H9 (cell line): ENCODE measurements around the gene FPR1. TPM values are rescaled to one million over a fixed set of nuclear protein-coding genes. Genes with fewer than 3 reads are reported as not detected.

Experiments used
- DNase-seq: peaks from one replicate; pipeline ENCODE4 v3.0.0-alpha.2; 2017
- H2AFZ ChIP-seq: one replicate; pipeline ENCODE4 v1.6.1; 2013; ENCODE audit warnings: mild to moderate bottlenecking, low read length, control low read depth, moderate library complexity
- H2AK5ac ChIP-seq: 2 replicates; pipeline ENCODE4 v1.6.1; 2013; ENCODE audit warnings: low read length, control low read depth, mixed read lengths; ENCODE audit not compliant: insufficient read length
- H2BK120ac ChIP-seq: one replicate; pipeline ENCODE4 v1.6.1; 2013; ENCODE audit warnings: low read depth, mild to moderate bottlenecking, low read length, control low read depth, inconsistent platforms; ENCODE audit not compliant: poor library complexity, severe bottlenecking
- H2BK12ac ChIP-seq: 2 replicates; pipeline ENCODE4 v1.6.1; 2013; ENCODE audit warnings: low read length, control low read depth, mixed read lengths, low read depth; ENCODE audit not compliant: insufficient read length
- H2BK15ac ChIP-seq: 2 replicates; pipeline ENCODE4 v1.6.1; 2013; ENCODE audit warnings: low read depth, low read length, control low read depth
- H2BK20ac ChIP-seq: one replicate; pipeline ENCODE4 v1.6.1; 2013; ENCODE audit warnings: low read depth, mild to moderate bottlenecking, low read length, control low read depth, inconsistent platforms; ENCODE audit not compliant: poor library complexity, severe bottlenecking
- H2BK5ac ChIP-seq: 2 replicates; pipeline ENCODE4 v1.6.1; 2013; ENCODE audit warnings: low read length, control low read depth, mixed read lengths; ENCODE audit not compliant: insufficient read length
- H3K14ac ChIP-seq: 2 replicates; pipeline ENCODE4 v1.6.1; 2013; ENCODE audit warnings: low read length, control low read depth; ENCODE audit not compliant: insufficient read depth
- H3K18ac ChIP-seq: 2 replicates; pipeline ENCODE4 v1.6.1; 2013; ENCODE audit warnings: low read depth, mild to moderate bottlenecking, mixed read lengths, low read length, control low read depth; ENCODE audit not compliant: insufficient read length
- H3K23ac ChIP-seq: 2 replicates; pipeline ENCODE4 v1.6.1; 2013; ENCODE audit warnings: low read length, control low read depth, mixed read lengths, low read depth; ENCODE audit not compliant: insufficient read length
- H3K23me2 ChIP-seq: 2 replicates; pipeline ENCODE4 v1.6.1; 2013; ENCODE audit warnings: low read depth, mild to moderate bottlenecking, mixed read lengths, low read length, control low read depth; ENCODE audit not compliant: insufficient read length, poor library complexity, severe bottlenecking
- H3K27ac ChIP-seq: 2 replicates; pipeline ENCODE4 v1.5.1; 2013; ENCODE audit warnings: low read length, control low read depth, mixed read lengths, low read depth; ENCODE audit not compliant: insufficient read length
- H3K27me3 ChIP-seq: 2 replicates; pipeline ENCODE4 v1.6.1; 2013; ENCODE audit warnings: low read length, control low read depth, inconsistent platforms; ENCODE audit not compliant: insufficient read depth
- H3K4ac ChIP-seq: 2 replicates; pipeline ENCODE4 v1.6.1; 2013; ENCODE audit warnings: low read depth, mild to moderate bottlenecking, control low read depth, inconsistent platforms, low read length, moderate library complexity
- H3K4me1 ChIP-seq: 2 replicates; pipeline ENCODE4 v1.6.1; 2013; ENCODE audit warnings: low read length, control low read depth, inconsistent platforms; ENCODE audit not compliant: insufficient read depth
- H3K4me2 ChIP-seq: 2 replicates; pipeline ENCODE4 v1.6.1; 2013; ENCODE audit warnings: low read length, control low read depth, mixed read lengths; ENCODE audit not compliant: insufficient read length, insufficient read depth
- H3K56ac ChIP-seq: 2 replicates; pipeline ENCODE4 v1.6.1; 2013; ENCODE audit warnings: low read depth, mild to moderate bottlenecking, mixed read lengths, low read length, control low read depth; ENCODE audit not compliant: insufficient read length
- H3K79me1 ChIP-seq: 2 replicates; pipeline ENCODE4 v1.6.1; 2013; ENCODE audit warnings: low read depth, mild to moderate bottlenecking, moderate library complexity, low read length, control low read depth, inconsistent platforms; ENCODE audit not compliant: insufficient read depth, poor library complexity, severe bottlenecking
- H3K79me2 ChIP-seq: 2 replicates; pipeline ENCODE4 v1.6.1; 2013; ENCODE audit warnings: low read length, control low read depth, inconsistent platforms; ENCODE audit not compliant: insufficient read depth
- H3K9ac ChIP-seq: 2 replicates; pipeline ENCODE4 v1.6.1; 2013; ENCODE audit warnings: low read length, control low read depth, mixed read lengths; ENCODE audit not compliant: insufficient read length; ENCODE audit errors: extremely low read depth
- H3K9me3 ChIP-seq: one replicate; pipeline ENCODE4 v1.6.1; 2013; ENCODE audit warnings: low read depth, low read length, inconsistent platforms; ENCODE audit not compliant: control insufficient read depth
- H3T11ph ChIP-seq: one replicate; pipeline ENCODE4 v1.6.1; 2013; ENCODE audit warnings: mild to moderate bottlenecking, low read length, control low read depth, inconsistent platforms
- H4K20me1 ChIP-seq: one replicate; pipeline ENCODE4 v1.6.1; 2013; ENCODE audit not compliant: control insufficient read depth, insufficient read length, insufficient read depth
- H4K5ac ChIP-seq: 2 replicates; pipeline ENCODE4 v1.6.1; 2013; ENCODE audit warnings: low read depth, mild to moderate bottlenecking, mixed read lengths, low read length, control low read depth; ENCODE audit not compliant: insufficient read length
- H4K8ac ChIP-seq: replicated peaks from 2 replicates; pipeline ENCODE4 v1.6.1; 2013; ENCODE audit warnings: low read length, control low read depth, mixed read lengths, low read depth; ENCODE audit not compliant: insufficient read length
- H4K91ac ChIP-seq: 2 replicates; pipeline ENCODE4 v1.6.1; 2013; ENCODE audit warnings: low read depth, mild to moderate bottlenecking, moderate library complexity, mixed read lengths, low read length, control low read depth; ENCODE audit not compliant: insufficient read length
- H3K27ac Mint-ChIP-seq, 3 experiments: 2 replicates in 2 of 3; 3 replicates in 1 of 3; pipeline ENCODE4 v1.8.0; 2020 to 2021; ENCODE audit warnings: mixed read lengths in 3 of 3, mild to moderate bottlenecking in 1 of 3, moderate library complexity in 1 of 3
- H3K27me3 Mint-ChIP-seq: 2 replicates; pipeline ENCODE4 v1.8.0; 2021; ENCODE audit warnings: low read depth, mild to moderate bottlenecking, moderate library complexity, mixed read lengths
- H3K36me3 Mint-ChIP-seq, 3 experiments: 2 replicates in 2 of 3; 3 replicates in 1 of 3; pipeline ENCODE4 v1.8.0; 2020 to 2021; ENCODE audit warnings: low read depth in 3 of 3, mixed read lengths in 3 of 3; ENCODE audit not compliant: insufficient read depth in 1 of 3
- H3K4me1 Mint-ChIP-seq, 2 experiments: 2 replicates each; pipeline ENCODE4 v1.8.0; 2020; ENCODE audit warnings: mixed read lengths in 2 of 2
- H3K4me3 Mint-ChIP-seq, 2 experiments: 2 replicates in 1 of 2; 3 replicates in 1 of 2; pipeline ENCODE4 v1.8.0; 2020 to 2021; ENCODE audit warnings: mild to moderate bottlenecking in 2 of 2, mixed read lengths in 2 of 2, moderate library complexity in 1 of 2
- H3K9me3 Mint-ChIP-seq, 2 experiments: 2 replicates in 1 of 2; 3 replicates in 1 of 2; pipeline ENCODE4 v1.8.0; 2020; ENCODE audit warnings: mild to moderate bottlenecking in 2 of 2, mixed read lengths in 2 of 2, moderate library complexity in 1 of 2
- WGBS: extraction: QIAGEN DNeasy Blood & Tissue Kit; methylation state at CpG from one replicate; pipeline ENCODE4 v1.1.7; 2013; ENCODE audit warnings: missing lambda C conversion rate, low lambda C conversion rate, mixed read lengths; ENCODE audit not compliant: insufficient read length; ENCODE audit errors: extremely low coverage; 5-methylcytosine and 5-hydroxymethylcytosine counted together
- total RNA-seq: library from RNA; stranded (reverse); gene quantifications from 2 replicates; pipeline ENCODE4 v1.2.1, GENCODE V29; 2021
- TF ChIP-seq, protein P1 (sequence below): fragments of 200-600 bp; sonication (generic); conservative IDR thresholded peaks from 3 replicates; pipeline ENCODE4 v1.8.0; 2021; ENCODE audit warnings: antibody characterized with exemption, mild to moderate bottlenecking

Gene FPR1
- total RNA-seq, 1 experiment from 2014 or later = not detected

DNA sequence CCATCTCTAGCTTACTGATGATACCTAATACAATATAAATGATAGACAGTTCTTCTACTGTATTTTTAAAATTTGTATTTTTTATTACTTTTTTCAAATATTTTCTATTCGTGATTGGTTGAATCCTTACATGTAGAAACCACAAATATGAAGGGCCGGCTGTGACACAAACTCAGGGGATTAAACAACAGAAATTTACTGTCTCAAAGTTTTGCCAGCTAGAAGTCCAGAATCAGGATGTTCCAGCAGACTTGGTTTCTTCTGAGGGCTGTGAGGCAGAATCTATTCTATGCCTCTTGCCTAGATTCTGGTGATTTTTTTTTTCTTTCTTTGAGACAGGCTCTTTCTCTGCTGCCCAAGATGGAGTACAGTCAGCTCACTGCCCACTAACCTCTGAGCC lies 13.8 kb downstream of the FPR1 start:
- no peak overlapping the region for H3K27ac ChIP-seq
- Mint-ChIP-seq H3K27ac (no peak overlapping the region), H3K9me3 (peaks cover 11 to 80% of the 10 kb centered on the region in 2 experiments), H3K36me3 (no peaks in the 10 kb centered on the region), H3K4me1 (peaks cover 0 to 8% of the 10 kb centered on the region in 2 experiments; a peak in 2 of 4 replicates), H3K4me3 (no peak overlapping the region), H3K27me3 (peaks cover 5% of the 10 kb centered on the region)
- H3K79me1 ChIP-seq = no peaks in the 10 kb centered on the region
- no peak overlapping the region for H2AK5ac ChIP-seq
- no peak overlapping the region for H2BK20ac ChIP-seq
- no peak overlapping the region for H4K5ac ChIP-seq
- no peak overlapping the region for H2AFZ ChIP-seq
- no peaks in the 10 kb centered on the region for H4K20me1 ChIP-seq
- no peak for DNase-seq
- no peak overlapping the region for H3K4me2 ChIP-seq
- H4K91ac ChIP-seq = no peak overlapping the region
- TF ChIP-seq, protein P1, sequence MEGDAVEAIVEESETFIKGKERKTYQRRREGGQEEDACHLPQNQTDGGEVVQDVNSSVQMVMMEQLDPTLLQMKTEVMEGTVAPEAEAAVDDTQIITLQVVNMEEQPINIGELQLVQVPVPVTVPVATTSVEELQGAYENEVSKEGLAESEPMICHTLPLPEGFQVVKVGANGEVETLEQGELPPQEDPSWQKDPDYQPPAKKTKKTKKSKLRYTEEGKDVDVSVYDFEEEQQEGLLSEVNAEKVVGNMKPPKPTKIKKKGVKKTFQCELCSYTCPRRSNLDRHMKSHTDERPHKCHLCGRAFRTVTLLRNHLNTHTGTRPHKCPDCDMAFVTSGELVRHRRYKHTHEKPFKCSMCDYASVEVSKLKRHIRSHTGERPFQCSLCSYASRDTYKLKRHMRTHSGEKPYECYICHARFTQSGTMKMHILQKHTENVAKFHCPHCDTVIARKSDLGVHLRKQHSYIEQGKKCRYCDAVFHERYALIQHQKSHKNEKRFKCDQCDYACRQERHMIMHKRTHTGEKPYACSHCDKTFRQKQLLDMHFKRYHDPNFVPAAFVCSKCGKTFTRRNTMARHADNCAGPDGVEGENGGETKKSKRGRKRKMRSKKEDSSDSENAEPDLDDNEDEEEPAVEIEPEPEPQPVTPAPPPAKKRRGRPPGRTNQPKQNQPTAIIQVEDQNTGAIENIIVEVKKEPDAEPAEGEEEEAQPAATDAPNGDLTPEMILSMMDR = no peak
- no peak overlapping the region for H4K8ac ChIP-seq
- H2BK5ac ChIP-seq = no peak overlapping the region
- H3K27me3 ChIP-seq = no peaks in the 10 kb centered on the region
- H3K79me2 ChIP-seq = no peaks in the 10 kb centered on the region
- H3K23ac ChIP-seq = no peak overlapping the region
- no peak overlapping the region for H2BK120ac ChIP-seq
- H3K18ac ChIP-seq = no peak overlapping the region
- no peaks in the 10 kb centered on the region for H3K9me3 ChIP-seq
- no peak overlapping the region for H3K56ac ChIP-seq
- no peaks in the 10 kb centered on the region for H3K23me2 ChIP-seq
- no peak overlapping the region for H3K14ac ChIP-seq
- no CpG with 5 or more reads among the region's 2 CpGs for WGBS
- H3K4me1 ChIP-seq = no peaks in the 10 kb centered on the region
- no peak overlapping the region for H3K4ac ChIP-seq
- H2BK12ac ChIP-seq = no peak overlapping the region
- no peak overlapping the region for H3T11ph ChIP-seq
- H2BK15ac ChIP-seq = no peak overlapping the region
- no peak overlapping the region for H3K9ac ChIP-seq
